K562 (cell line): Measurements from ENCODE around the gene CACNA1A. TPM values are rescaled to one million over a fixed set of nuclear protein-coding genes. Genes with fewer than 3 reads are reported as not detected.

Experiments used
- CHD7 ChIP-seq: fragments of 200-600 bp; sonication (generic); IDR thresholded peaks from one replicate; pipeline ENCODE4 v1.6.1; 2012; ENCODE audit warnings: mild to moderate bottlenecking, low read depth, low read length, inconsistent platforms
- CTCFL ChIP-seq: IDR thresholded peaks from 2 replicates; pipeline ENCODE4 v1.6.1; 2011; ENCODE audit warnings: borderline replicate concordance, low read depth, mild to moderate bottlenecking, moderate library complexity, low read length; ENCODE audit not compliant: insufficient read depth, poor library complexity, severe bottlenecking
- EGR1 ChIP-seq: fragments of 450-650 bp; conservative IDR thresholded peaks from 2 replicates; pipeline ENCODE4 v1.6.1; 2017; ENCODE audit warnings: mild to moderate bottlenecking
- IRF1 ChIP-seq: sonication (generic); formaldehyde crosslinking; IDR thresholded peaks from 2 replicates; pipeline ENCODE4 v1.8.0; 2022; ENCODE audit warnings: missing genetic modification reagents, mild to moderate bottlenecking, borderline replicate concordance
- JUND ChIP-seq, 2 experiments: IDR thresholded peaks; 2 replicates in 1 of 2; 3 replicates in 1 of 2; pipeline ENCODE4 v1.6.1; 2011; ENCODE audit warnings: borderline replicate concordance in 2 of 2, low read depth in 2 of 2, low read length in 2 of 2, improper control_type of control experiment in 1 of 2, missing biosample characterization in 1 of 2, missing genetic modification characterization in 1 of 2, missing genetic modification reagents in 1 of 2
- MAZ ChIP-seq, 2 experiments: fragments of 450-650 bp in 1 of 2; sonication (generic) in 1 of 2; formaldehyde crosslinking; IDR thresholded peaks in 1 of 2; conservative IDR thresholded peaks in 1 of 2; 2 replicates each; pipeline versions ENCODE4 v1.4.0 to v1.5.0; 2020; ENCODE audit warnings: mild to moderate bottlenecking in 1 of 2, missing genetic modification reagents in 1 of 2
- ZNF277 ChIP-seq: fragments of 250-450 bp; sonication (Bioruptor Pico); IDR thresholded peaks from 2 replicates; pipeline ENCODE4 v1.8.0; 2022; ENCODE audit warnings: inconsistent platforms, mild to moderate bottlenecking, moderate library complexity, borderline replicate concordance
- ZNF57 ChIP-seq: fragments of 450-650 bp; formaldehyde crosslinking; IDR thresholded peaks from 2 replicates; pipeline ENCODE4 v1.4.0; 2020; ENCODE audit warnings: mild to moderate bottlenecking, moderate library complexity
- ZSCAN32 ChIP-seq: fragments of 450-650 bp; formaldehyde crosslinking; IDR thresholded peaks from 2 replicates; pipeline ENCODE4 v1.4.0; 2020; ENCODE audit warnings: mild to moderate bottlenecking, moderate library complexity
- polyA plus RNA-seq, 8 experiments: library from polyadenylated mRNA; depleted of rRNA in 4 of 8; stranded (reverse) in 5 of 8; unstranded in 3 of 8; fragments of >200 nt; fragmentation: Nextera tagmentation in 2 of 8; fragmentation: Illumina TruSeq in 1 of 8; extraction: Ambion mirVana in 2 of 8; extraction: Trizol in 1 of 8; gene quantifications; 2 replicates each; pipeline versions ENCODE4 v1.2.1 to v1.2.3, GENCODE V29; 2011 to 2014; ENCODE audit warnings: inconsistent platforms in 1 of 8, missing spikeins in 1 of 8
- total RNA-seq, 7 experiments: library from RNA; depleted of rRNA in 6 of 7; stranded (reverse); fragments of >200 nt in 6 of 7; fragmentation: Illumina TruSeq in 2 of 7; extraction: Trizol in 2 of 7; gene quantifications; 2 replicates each; pipeline versions ENCODE4 v1.2.1 to v1.2.3, GENCODE V29; 2011 to 2021; ENCODE audit warnings: low replicate concordance in 1 of 7

CACNA1A gene
- total and polyA plus RNA-seq, 9 of the 15 experiments (the other 6 are each of a cell fraction or from before 2014, with no cell fraction given), result 0.03 to 0.20 (median 0.09) TPM; not detected in 1

GRCh38 chr19:13164343-13165161 lies 341.7 kb downstream of the CACNA1A start (continued):
- TF ChIP-seq IRF1 (no peak), JUND (IDR thresholded peaks at IDR 0.05; ENCODE audit: borderline replicate concordance, low read depth, low read length) (no peak), JUND (tag; IDR thresholded peaks at IDR 0.05; ENCODE audit: borderline replicate concordance, low read depth, low read length) (no peak; the same call in 2 of the 3 replicates), ZNF277 (no peak), CHD7 (no peak), CTCFL (no peak), EGR1 (peak; percentile 19; the same call in 1 of the 2 replicates), MAZ (CRISPR knock-in tag; conservative IDR thresholded peaks at IDR 0.05 in 1 of 2, IDR thresholded peaks at IDR 0.05 in 1 of 2) (peak; percentile 67 to 70; a peak in 3 of 4 replicates), ZNF57 (CRISPR knock-in tag) (no peak), ZSCAN32 (CRISPR knock-in tag) (no peak)
